Renal cortex interstitium (tissue), 11 donors: ENCODE measurements around the gene CHCHD3. TPM values are rescaled to one million over a fixed set of nuclear protein-coding genes. Genes with fewer than 3 reads are reported as not detected.

Experiments
- DNase-seq, 11 donors: peaks; one replicate each; pipeline ENCODE4 v3.0.0-alpha.2; 2013; ENCODE audit warnings: low read depth in 9 of 11, low spot score in 4 of 11; ENCODE audit errors: extremely low read depth in 1 of 11
- polyA plus RNA-seq, 3 donors: library from polyadenylated mRNA; unstranded; fragments of 120-200 nt; gene quantifications; one replicate each; pipeline ENCODE4 v1.2.1, GENCODE V29; 2013; ENCODE audit not compliant: insufficient read length in 3 of 3

The CHCHD3 gene
- polyA plus RNA-seq, 3 donors: 68.7 to 93.4 (median 86.2) TPM

- no peak for DNase-seq
Measured at GRCh38 chr7:133099633-133100286, 17.9 kb upstream of the CHCHD3 start.

GRCh38 chr7:133095119-133095671 is 13.3 kb upstream of the CHCHD3 start:
- no peak for DNase-seq

GRCh38 chr7:133091943-133092464 is 10.1 kb upstream of the CHCHD3 start:
- DNase-seq: no peak

- DNase-seq: no peak
Measured at GRCh38 chr7:133082390-133082766, 488 bp upstream of the CHCHD3 start.

- DNase-seq: no peak
Measured at GRCh38 chr7:133081119-133081598, 731 bp downstream of the CHCHD3 start.

GRCh38 chr7:133079296-133079695 is 2.6 kb downstream of the CHCHD3 start:
- no peak for DNase-seq

GRCh38 chr7:133077394-133077793 is 4.5 kb downstream of the CHCHD3 start:
- DNase-seq: no peak

GRCh38 chr7:133076142-133076541 is 5.7 kb downstream of the CHCHD3 start:
- DNase-seq: no peak

GRCh38 chr7:133071506-133071905 is 10.4 kb downstream of the CHCHD3 start:
- no peak for DNase-seq

GRCh38 chr7:133070562-133070961 is 11.3 kb downstream of the CHCHD3 start:
- no peak for DNase-seq

- no peak for DNase-seq
Measured at GRCh38 chr7:133065301-133065700, 16.6 kb downstream of the CHCHD3 start.

- DNase-seq: no peak
Measured at GRCh38 chr7:133064082-133064820, 17.6 kb downstream of the CHCHD3 start.

GRCh38 chr7:133061792-133062191 is 20.1 kb downstream of the CHCHD3 start:
- no peak for DNase-seq

- DNase-seq: no peak
Measured at GRCh38 chr7:133061357-133061756, 20.5 kb downstream of the CHCHD3 start.

GRCh38 chr7:133060004-133060403 is 21.9 kb downstream of the CHCHD3 start:
- no peak for DNase-seq

GRCh38 chr7:133059263-133059662 is 22.6 kb downstream of the CHCHD3 start:
- DNase-seq: no peak

GRCh38 chr7:133056370-133057238 is 25.3 kb downstream of the CHCHD3 start:
- DNase-seq: no peak

- DNase-seq: no peak
Measured at GRCh38 chr7:133054162-133054840, 27.6 kb downstream of the CHCHD3 start.
